Liver (tissue), 9 donors: ENCODE data around the gene ACMSD. TPM values are rescaled to one million over a fixed set of nuclear protein-coding genes. Genes with fewer than 3 reads are reported as not detected.
A peak's percentile ranks its signal among the peaks of the same experiment; 100 is the strongest.

ENCODE experiments used
- DNase-seq: peaks from one replicate; pipeline ENCODE4 v3.0.0-alpha.2; 2017; ENCODE audit warnings: low spot score
- H3K27ac ChIP-seq, 2 donors: one replicate each; pipeline ENCODE4 v1.7.0; 2013; ENCODE audit warnings: inconsistent platforms in 2 of 2, low read length in 2 of 2, control low read depth in 1 of 2, low read depth in 1 of 2, mild to moderate bottlenecking in 1 of 2
- H3K27me3 ChIP-seq, 4 donors: one replicate each; pipeline versions ENCODE4 v1.6.1 to v1.7.0; 2013; ENCODE audit warnings: low read length in 3 of 4, inconsistent platforms in 1 of 4, mild to moderate bottlenecking in 1 of 4, moderate library complexity in 1 of 4; ENCODE audit not compliant: control insufficient read depth in 4 of 4, insufficient read depth in 4 of 4
- H3K36me3 ChIP-seq, 4 donors: one replicate each; pipeline versions ENCODE4 v1.6.1 to v1.7.0; 2013; ENCODE audit warnings: low read length in 3 of 4, mild to moderate bottlenecking in 3 of 4, low read depth in 1 of 4, moderate library complexity in 1 of 4; ENCODE audit not compliant: control insufficient read depth in 4 of 4, insufficient read depth in 3 of 4
- H3K4me1 ChIP-seq, 4 donors: one replicate each; pipeline versions ENCODE4 v1.6.1 to v1.7.0; 2013; ENCODE audit warnings: low read length in 3 of 4, mild to moderate bottlenecking in 3 of 4, moderate library complexity in 1 of 4; ENCODE audit not compliant: control insufficient read depth in 4 of 4, insufficient read depth in 4 of 4
- H3K4me3 ChIP-seq, 3 donors: one replicate each; pipeline versions ENCODE4 v1.6.1 to v1.7.0; 2013; ENCODE audit warnings: low read length in 3 of 3, control low read depth in 1 of 3, low read depth in 1 of 3, mild to moderate bottlenecking in 1 of 3
- H3K9ac ChIP-seq, 2 donors: one replicate each; pipeline ENCODE4 v1.7.0; 2013; ENCODE audit warnings: low read length in 2 of 2, mild to moderate bottlenecking in 2 of 2, moderate library complexity in 2 of 2, control low read depth in 1 of 2, low read depth in 1 of 2
- H3K9me3 ChIP-seq, 4 donors: one replicate each; pipeline versions ENCODE4 v1.6.1 to v1.7.0; 2013; ENCODE audit warnings: low read length in 3 of 4; ENCODE audit not compliant: control insufficient read depth in 4 of 4
- ATF3 ChIP-seq: IDR thresholded peaks from 2 replicates; pipeline ENCODE4 v1.6.1; 2016; ENCODE audit warnings: antibody characterized with exemption
- CTCF ChIP-seq: fragments of 150-350 bp; IDR thresholded peaks from 2 replicates; pipeline ENCODE4 v1.5.1; 2017; ENCODE audit warnings: improper control_type of control experiment, low read depth, low read length; ENCODE audit not compliant: missing input control
- EGR1 ChIP-seq, 2 donors: IDR thresholded peaks; 2 replicates each; pipeline ENCODE4 v1.6.1; 2016 to 2018; ENCODE audit warnings: antibody characterized with exemption in 2 of 2, low read depth in 2 of 2
- FOXA2 ChIP-seq: IDR thresholded peaks from 2 replicates; pipeline ENCODE4 v1.6.1; 2016; ENCODE audit warnings: antibody characterized with exemption
- GABPA ChIP-seq, 2 donors: IDR thresholded peaks in 1 of 2; conservative IDR thresholded peaks in 1 of 2; 2 replicates each; pipeline ENCODE4 v1.6.1; 2016; ENCODE audit warnings: antibody characterized with exemption in 2 of 2, mild to moderate bottlenecking in 1 of 2, moderate library complexity in 1 of 2
- HNF4A ChIP-seq, 2 donors: conservative IDR thresholded peaks; 2 replicates each; pipeline ENCODE4 v1.6.1; 2016; ENCODE audit warnings: antibody characterized with exemption in 2 of 2, mild to moderate bottlenecking in 2 of 2
- HNF4G ChIP-seq: IDR thresholded peaks from 2 replicates; pipeline ENCODE4 v1.6.1; 2016; ENCODE audit warnings: antibody characterized with exemption
- JUND ChIP-seq, 2 donors: IDR thresholded peaks; 2 replicates each; pipeline ENCODE4 v1.6.1; 2016; ENCODE audit warnings: antibody characterized with exemption in 2 of 2
- MAX ChIP-seq: IDR thresholded peaks from 2 replicates; pipeline ENCODE4 v1.6.1; 2016; ENCODE audit warnings: antibody characterized with exemption
- NR2F2 ChIP-seq: IDR thresholded peaks from 2 replicates; pipeline ENCODE4 v1.6.1; 2016; ENCODE audit warnings: antibody characterized with exemption
- RXRA ChIP-seq, 2 donors: IDR thresholded peaks; 2 replicates each; pipeline ENCODE4 v1.6.1; 2017 to 2018; ENCODE audit warnings: antibody characterized with exemption in 2 of 2, mild to moderate bottlenecking in 1 of 2
- SP1 ChIP-seq: IDR thresholded peaks from 2 replicates; pipeline ENCODE4 v1.6.1; 2018; ENCODE audit warnings: antibody characterized with exemption, mild to moderate bottlenecking
- TAF1 ChIP-seq: conservative IDR thresholded peaks from 2 replicates; pipeline ENCODE4 v1.6.1; 2016; ENCODE audit warnings: antibody characterized with exemption, mild to moderate bottlenecking
- YY1 ChIP-seq: IDR thresholded peaks from 2 replicates; pipeline ENCODE4 v1.6.1; 2016; ENCODE audit warnings: antibody characterized with exemption, mild to moderate bottlenecking
- ZBTB33 ChIP-seq: IDR thresholded peaks from 2 replicates; pipeline ENCODE4 v1.6.1; 2016; ENCODE audit warnings: antibody characterized with exemption
- WGBS: extraction: QIAGEN DNeasy Blood & Tissue Kit; methylation state at CpG from one replicate; pipeline ENCODE4 v1.1.7; 2013; 5-methylcytosine and 5-hydroxymethylcytosine counted together
- polyA plus RNA-seq, 2 donors: library from polyadenylated mRNA; stranded (reverse) in 1 of 2; unstranded in 1 of 2; fragments of 200-250 nt in 1 of 2; fragments of >200 nt in 1 of 2; fragmentation: Nextera tagmentation in 1 of 2; extraction: Ambion mirVana in 1 of 2; gene quantifications; one replicate each; pipeline versions ENCODE4 v1.2.1 to v1.2.3, GENCODE V29; 2013 to 2015
- total RNA-seq, 2 donors: library from RNA; depleted of rRNA; stranded (reverse); fragments of >200 nt; gene quantifications; one replicate each; pipeline ENCODE4 v1.2.3, GENCODE V29; 2014
- donor health status: healthy.
- donor health status: healthy.
- donor health status: healthy.
- donor health status: healthy.
- donor health status: healthy.

The ACMSD gene
- total and polyA plus RNA-seq, 4 donors, result 11.9 to 91.4 (median 75.8) TPM

- TF ChIP-seq CTCF, result no peak
- TF ChIP-seq ATF3, result no peak
- TF ChIP-seq HNF4A (conservative IDR thresholded peaks at IDR 0.05), result no peak
- no peak for TF ChIP-seq NR2F2
- TF ChIP-seq GABPA (IDR thresholded peaks at IDR 0.05 in 1 of 2, conservative IDR thresholded peaks at IDR 0.05 in 1 of 2), result no peak
- no peak for TF ChIP-seq RXRA (IDR thresholded peaks at IDR 0.05)
- TF ChIP-seq YY1, result no peak
Measured at GRCh38 chr2:134858245-134858644, 19.8 kb downstream of the ACMSD start (continued).

- no peak for DNase-seq
- Histone ChIP-seq H3K4me3 (no peak overlapping the region), H3K4me1 (peaks cover 9 to 58% (median 39%) of the 10 kb centered on the region in 4 donors), H3K9me3 (no peaks in the 10 kb centered on the region), H3K27me3 (no peaks in the 10 kb centered on the region), H3K9ac (no peak overlapping the region), H3K36me3 (peaks cover 0 to 7% (median 1%) of the 10 kb centered on the region in 4 donors), H3K27ac (peak overlapping the region; percentile 33 to 45)
- TF ChIP-seq MAX (no peak), ATF3 (no peak), EGR1 (IDR thresholded peaks at IDR 0.05; ENCODE audit: low read depth in 2 of 2) (no peak), GABPA (IDR thresholded peaks at IDR 0.05 in 1 of 2, conservative IDR thresholded peaks at IDR 0.05 in 1 of 2) (no peak), HNF4A (conservative IDR thresholded peaks at IDR 0.05) (no peak)
- 54% methylated on average over 3 of the region's 3 CpGs for WGBS
Measured at GRCh38 chr2:134861173-134861572, 22.8 kb downstream of the ACMSD start.

GRCh38 chr2:134862069-134862468 lies 23.7 kb downstream of the ACMSD start:
- H3K27me3 ChIP-seq, result no peaks in the 10 kb centered on the region
- no peak for TF ChIP-seq JUND (IDR thresholded peaks at IDR 0.05)
- no peak for TF ChIP-seq SP1
- TF ChIP-seq TAF1, result no peak
- no peak for TF ChIP-seq RXRA (IDR thresholded peaks at IDR 0.05)
- H3K4me1 ChIP-seq, result peaks cover 13 to 62% (median 42%) of the 10 kb centered on the region in 4 donors
- peaks cover 0 to 10% (median 5%) of the 10 kb centered on the region in 4 donors for H3K36me3 ChIP-seq
- DNase-seq, result no peak
- H3K9ac ChIP-seq, result no peak overlapping the region
- whole genome bisulfite sequencing, result 88% methylated on average over 4 of the region's 4 CpGs
- H3K27ac ChIP-seq, result peak overlapping the region; percentile 33 to 45
- no peaks in the 10 kb centered on the region for H3K9me3 ChIP-seq
- no peak overlapping the region for H3K4me3 ChIP-seq

GRCh38 chr2:134862674-134863073 lies 24.3 kb downstream of the ACMSD start:
- no peaks in the 10 kb centered on the region for H3K27me3 ChIP-seq
- no peak overlapping the region for H3K4me3 ChIP-seq
- peaks cover 2 to 14% (median 6%) of the 10 kb centered on the region in 4 donors for H3K36me3 ChIP-seq
- peaks cover 13 to 62% (median 42%) of the 10 kb centered on the region in 4 donors for H3K4me1 ChIP-seq
- no peak for DNase-seq
- no peaks in the 10 kb centered on the region for H3K9me3 ChIP-seq
- H3K27ac ChIP-seq, result peak overlapping the region; percentile 29 to 39
- WGBS, result 37% methylated on average over 3 of the region's 3 CpGs
- H3K9ac ChIP-seq, result no peak overlapping the region
- peak in 1 of 2 donors; percentile 62 for TF ChIP-seq EGR1 (IDR thresholded peaks at IDR 0.05; ENCODE audit: low read depth in 2 of 2)
- peak; percentile 20 to 95 for TF ChIP-seq JUND (IDR thresholded peaks at IDR 0.05)
- peak; percentile 95 for TF ChIP-seq FOXA2
- TF ChIP-seq HNF4A (conservative IDR thresholded peaks at IDR 0.05), result peak; percentile 28 to 80
- no peak for TF ChIP-seq TAF1
- TF ChIP-seq MAX, result peak; percentile 87
- TF ChIP-seq HNF4G, result no peak
- no peak for TF ChIP-seq NR2F2
- TF ChIP-seq ZBTB33, result peak; percentile 81
- TF ChIP-seq ATF3, result no peak
- peak; percentile 89 for TF ChIP-seq YY1
- peak in 1 of 2 donors; percentile 41 for TF ChIP-seq GABPA (IDR thresholded peaks at IDR 0.05 in 1 of 2, conservative IDR thresholded peaks at IDR 0.05 in 1 of 2)
